ENCODE results near the gene HOXA7.

Gene HOXA7

GRCh38 chr7:27159266-27160144 lies 3.0 kb upstream of the HOXA7 start:
- no peak for DNase-seq (ENCODE audit: insufficient read length, low spot score)
- FAIRE-seq: no peak
- no peak for TF ChIP-seq TAF1 (IDR thresholded peaks at IDR 0.05; ENCODE audit: low read depth, low read length)
- no peak for TF ChIP-seq POU2F2 (IDR thresholded peaks at IDR 0.05; ENCODE audit: low read depth, low read length)
- no peak for TF ChIP-seq PAX5 (IDR thresholded peaks at IDR 0.05; ENCODE audit: insufficient read depth, low read length, severe bottlenecking)
- no peak for TF ChIP-seq POLR2A (IDR thresholded peaks at IDR 0.05; ENCODE audit: low read depth, low read length)
- no peak for TF ChIP-seq POLR2AphosphoS5 (IDR thresholded peaks at IDR 0.05; ENCODE audit: low read depth, low read length)
- no peak for TF ChIP-seq SPI1 (IDR thresholded peaks at IDR 0.05; ENCODE audit: low read depth, low read length)

DNA sequence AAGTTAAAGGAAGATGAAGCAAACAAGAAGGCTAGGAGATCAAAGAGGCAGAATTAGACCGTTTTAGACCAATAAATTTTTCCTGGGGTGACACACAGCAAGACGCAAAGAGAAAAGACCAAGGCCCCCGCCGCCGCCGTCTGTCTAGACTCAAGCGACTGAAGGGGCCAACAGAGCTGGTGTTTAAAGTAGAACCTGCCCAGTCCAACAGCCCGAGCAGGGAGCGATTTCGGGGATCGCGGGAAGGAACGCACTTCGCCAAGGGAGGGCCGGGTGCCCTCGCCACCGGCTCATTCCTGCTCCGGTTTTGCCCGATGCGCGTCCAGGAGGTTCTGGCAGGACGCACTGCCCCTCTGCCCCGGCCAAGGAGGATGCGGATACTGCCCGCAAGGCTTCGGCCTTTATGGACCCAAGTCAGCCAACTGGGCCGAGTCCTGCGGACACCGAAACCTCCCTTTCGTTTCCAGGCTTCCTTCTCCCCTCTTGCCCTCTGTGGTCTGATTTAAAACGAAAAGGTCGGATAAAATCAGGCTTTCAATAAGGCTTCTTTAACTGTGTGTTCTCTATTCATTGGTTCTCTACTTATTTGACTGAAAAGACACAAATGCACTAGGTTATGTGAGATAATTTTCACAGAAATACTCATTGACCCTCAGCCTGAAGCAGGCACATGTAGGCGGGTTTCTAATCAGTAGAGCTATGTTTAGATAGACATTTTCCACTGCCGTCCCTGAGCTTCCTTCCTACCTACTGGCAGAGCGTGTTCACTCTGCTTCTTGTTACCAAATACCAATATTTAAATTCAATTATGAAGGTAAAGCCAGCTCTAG lies 2.2 kb upstream of the HOXA7 start:
- no peak for TF ChIP-seq PAX5 (IDR thresholded peaks at IDR 0.05; ENCODE audit: insufficient read depth, low read length, severe bottlenecking)
- TF ChIP-seq POLR2AphosphoS5 (IDR thresholded peaks at IDR 0.05; ENCODE audit: low read depth, low read length): no peak
- TF ChIP-seq SPI1 (IDR thresholded peaks at IDR 0.05; ENCODE audit: low read depth, low read length): no peak
- TF ChIP-seq POU2F2 (IDR thresholded peaks at IDR 0.05; ENCODE audit: low read depth, low read length): no peak
- no peak for TF ChIP-seq POLR2A (IDR thresholded peaks at IDR 0.05; ENCODE audit: low read depth, low read length)
- no peak for TF ChIP-seq TAF1 (IDR thresholded peaks at IDR 0.05; ENCODE audit: low read depth, low read length)
- FAIRE-seq: no peak
- DNase-seq (ENCODE audit: insufficient read length, low spot score): no peak

GRCh38 chr7:27157702-27158431 lies 1.4 kb upstream of the HOXA7 start:
- TF ChIP-seq POLR2AphosphoS5 (IDR thresholded peaks at IDR 0.05; ENCODE audit: low read depth, low read length): no peak
- TF ChIP-seq PAX5 (IDR thresholded peaks at IDR 0.05; ENCODE audit: insufficient read depth, low read length, severe bottlenecking): no peak
- TF ChIP-seq TAF1 (IDR thresholded peaks at IDR 0.05; ENCODE audit: low read depth, low read length): no peak
- no peak for TF ChIP-seq POU2F2 (IDR thresholded peaks at IDR 0.05; ENCODE audit: low read depth, low read length)
- TF ChIP-seq POLR2A (IDR thresholded peaks at IDR 0.05; ENCODE audit: low read depth, low read length): no peak
- no peak for DNase-seq (ENCODE audit: insufficient read length, low spot score)
- FAIRE-seq: no peak

GRCh38 chr7:27156916-27157701 lies 634 bp upstream of the HOXA7 start:
- TF ChIP-seq POLR2A (IDR thresholded peaks at IDR 0.05; ENCODE audit: low read depth, low read length): no peak
- TF ChIP-seq PAX5 (IDR thresholded peaks at IDR 0.05; ENCODE audit: insufficient read depth, low read length, severe bottlenecking): no peak
- no peak for TF ChIP-seq POU2F2 (IDR thresholded peaks at IDR 0.05; ENCODE audit: low read depth, low read length)
- no peak for TF ChIP-seq SPI1 (IDR thresholded peaks at IDR 0.05; ENCODE audit: low read depth, low read length)
- TF ChIP-seq TAF1 (IDR thresholded peaks at IDR 0.05; ENCODE audit: low read depth, low read length): no peak
- no peak for TF ChIP-seq POLR2AphosphoS5 (IDR thresholded peaks at IDR 0.05; ENCODE audit: low read depth, low read length)
- FAIRE-seq: no peak
- DNase-seq (ENCODE audit: insufficient read length, low spot score): no peak

GRCh38 chr7:27155816-27156507 lies 513 bp downstream of the HOXA7 start:
- TF ChIP-seq PAX5 (IDR thresholded peaks at IDR 0.05; ENCODE audit: insufficient read depth, low read length, severe bottlenecking): no peak
- TF ChIP-seq POLR2A (IDR thresholded peaks at IDR 0.05; ENCODE audit: low read depth, low read length): no peak
- TF ChIP-seq POU2F2 (IDR thresholded peaks at IDR 0.05; ENCODE audit: low read depth, low read length): no peak
- TF ChIP-seq POLR2AphosphoS5 (IDR thresholded peaks at IDR 0.05; ENCODE audit: low read depth, low read length): no peak
- no peak for TF ChIP-seq TAF1 (IDR thresholded peaks at IDR 0.05; ENCODE audit: low read depth, low read length)
- TF ChIP-seq SPI1 (IDR thresholded peaks at IDR 0.05; ENCODE audit: low read depth, low read length): no peak
- FAIRE-seq: no peak
- no peak for DNase-seq (ENCODE audit: insufficient read length, low spot score)

- TF ChIP-seq PAX5 (IDR thresholded peaks at IDR 0.05; ENCODE audit: insufficient read depth, low read length, severe bottlenecking): no peak
- no peak for TF ChIP-seq POU2F2 (IDR thresholded peaks at IDR 0.05; ENCODE audit: low read depth, low read length)
- TF ChIP-seq POLR2AphosphoS5 (IDR thresholded peaks at IDR 0.05; ENCODE audit: low read depth, low read length): no peak
- FAIRE-seq (no peak), DNase-seq (ENCODE audit: insufficient read length, low spot score) (no peak)
Measured at GRCh38 chr7:27154901-27155815, 1.3 kb downstream of the HOXA7 start.

DNA sequence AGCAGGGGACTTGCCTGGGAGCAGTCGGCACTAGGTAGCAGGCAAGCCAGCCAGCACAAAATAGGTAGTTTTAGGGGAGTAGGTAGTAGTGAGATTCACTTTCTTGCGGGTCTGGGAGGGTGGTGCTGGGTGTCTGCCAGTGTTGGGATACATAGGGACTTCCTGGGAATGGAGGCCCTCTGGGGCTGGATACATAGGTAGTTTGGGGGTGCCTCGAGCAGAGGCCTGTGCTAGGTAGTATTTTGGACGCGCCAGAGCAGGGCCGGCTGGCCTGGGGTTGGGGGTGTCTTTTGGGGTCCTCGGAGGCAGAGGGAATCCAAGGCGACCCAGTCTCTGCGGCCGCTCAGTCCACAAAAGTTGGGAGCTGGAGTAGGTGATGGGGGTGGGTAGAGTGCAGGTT lies 2.1 kb downstream of the HOXA7 start:
- DNase-seq (ENCODE audit: insufficient read length, low spot score) (no peak), FAIRE-seq (no peak)
- no peak for TF ChIP-seq POLR2AphosphoS5 (IDR thresholded peaks at IDR 0.05; ENCODE audit: low read depth, low read length)
- TF ChIP-seq POU2F2 (IDR thresholded peaks at IDR 0.05; ENCODE audit: low read depth, low read length): no peak
- no peak for TF ChIP-seq TAF1 (IDR thresholded peaks at IDR 0.05; ENCODE audit: low read depth, low read length)
- no peak for TF ChIP-seq PAX5 (IDR thresholded peaks at IDR 0.05; ENCODE audit: insufficient read depth, low read length, severe bottlenecking)
- TF ChIP-seq POLR2A (IDR thresholded peaks at IDR 0.05; ENCODE audit: low read depth, low read length): no peak
- no peak for TF ChIP-seq SPI1 (IDR thresholded peaks at IDR 0.05; ENCODE audit: low read depth, low read length)
